T-helper 1 cell (primary cell): ENCODE results near the gene RBSN.

Experiments
- DNase-seq, 5 donors: peaks; one replicate each; pipeline ENCODE4 v3.0.0-alpha.2; 2012 to 2020

The RBSN gene

DNA sequence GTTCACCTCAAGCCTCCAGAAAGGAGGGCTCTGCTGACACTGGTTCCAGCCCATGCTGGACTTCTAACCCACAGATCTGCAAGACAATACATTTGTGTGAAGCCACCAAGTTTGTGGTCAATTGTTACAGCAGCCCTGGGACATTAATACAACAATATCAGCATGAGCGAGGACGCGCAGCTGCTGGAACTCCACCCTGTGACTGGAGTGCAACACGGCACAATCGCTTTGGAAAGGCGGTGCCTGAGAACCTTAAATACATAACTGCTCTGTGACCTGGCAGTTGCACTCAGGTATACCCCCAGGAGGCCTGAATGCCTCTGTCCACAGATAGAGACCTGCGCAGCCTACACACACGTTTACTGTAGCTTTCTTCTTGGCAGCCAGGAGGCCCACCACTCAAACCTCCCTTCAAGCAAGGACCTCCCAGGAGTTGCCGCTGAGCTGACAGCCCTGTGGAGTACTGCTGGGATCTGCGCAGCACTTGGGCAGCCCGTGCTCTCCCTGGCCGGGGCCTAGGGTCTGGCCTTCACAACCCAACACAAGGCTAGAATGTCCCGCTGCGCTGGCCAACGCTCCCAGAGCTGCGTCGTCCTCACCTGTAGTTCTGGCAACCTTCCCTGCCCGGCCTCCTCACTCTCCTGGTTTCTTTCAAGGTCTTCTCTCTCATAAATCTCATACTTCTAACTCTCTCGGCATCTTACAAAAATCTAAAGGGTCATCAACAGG is 42.1 kb downstream of the RBSN start:
- DNase-seq, result no peak

GRCh38 chr3:15055019-15055557 is 43.9 kb downstream of the RBSN start:
- DNase-seq, result peak in 1 of 5 donors; percentile 73

DNA sequence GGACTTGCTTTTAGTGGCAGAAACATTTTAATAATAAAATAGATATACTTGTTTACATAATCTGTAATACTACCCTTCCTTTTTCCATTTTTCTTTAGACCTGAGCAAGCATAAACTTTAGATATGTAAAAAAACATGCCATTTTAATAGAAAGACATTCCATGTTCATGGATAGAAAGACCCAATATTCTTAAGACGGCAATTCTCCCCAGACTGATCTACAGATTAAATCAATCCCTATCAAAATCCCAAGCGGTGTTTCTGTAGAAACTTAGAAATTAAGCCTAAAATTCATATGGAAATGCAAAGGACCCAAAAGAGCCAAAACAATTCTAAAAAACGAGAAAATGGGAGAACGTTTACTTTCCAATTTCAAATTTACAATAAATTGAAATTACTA is 45.4 kb downstream of the RBSN start:
- no peak for DNase-seq

GRCh38 chr3:15052335-15053242 is 46.4 kb downstream of the RBSN start:
- DNase-seq, result no peak

- peak in 2 of 5 donors; percentile 18 to 37 for DNase-seq
These were observed 47.4 kb downstream of the RBSN start for GRCh38 chr3:15051531-15051930.

GRCh38 chr3:15050405-15051092 is 48.4 kb downstream of the RBSN start:
- no peak for DNase-seq

GRCh38 chr3:15049584-15049983 is 49.4 kb downstream of the RBSN start:
- no peak for DNase-seq

DNA sequence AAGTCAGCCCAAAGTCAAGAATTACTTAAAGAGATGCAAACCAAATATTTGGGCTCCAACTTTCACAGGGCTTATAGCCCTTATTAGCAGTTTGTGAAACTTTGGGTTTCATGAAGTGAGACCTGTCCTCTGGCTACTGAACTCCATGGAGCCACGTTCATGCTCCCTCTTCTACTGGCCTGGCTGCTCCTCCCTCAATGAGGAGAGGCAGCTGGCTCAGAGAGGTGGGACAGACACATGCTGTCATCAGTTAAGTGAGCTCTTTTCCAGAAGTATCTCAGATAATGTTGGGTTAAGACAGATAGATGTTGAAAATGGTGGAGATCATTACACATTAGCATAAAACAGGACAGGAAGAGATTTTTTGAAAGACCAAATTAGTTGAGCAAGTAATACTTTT is 53.3 kb downstream of the RBSN start:
- no peak for DNase-seq

DNA sequence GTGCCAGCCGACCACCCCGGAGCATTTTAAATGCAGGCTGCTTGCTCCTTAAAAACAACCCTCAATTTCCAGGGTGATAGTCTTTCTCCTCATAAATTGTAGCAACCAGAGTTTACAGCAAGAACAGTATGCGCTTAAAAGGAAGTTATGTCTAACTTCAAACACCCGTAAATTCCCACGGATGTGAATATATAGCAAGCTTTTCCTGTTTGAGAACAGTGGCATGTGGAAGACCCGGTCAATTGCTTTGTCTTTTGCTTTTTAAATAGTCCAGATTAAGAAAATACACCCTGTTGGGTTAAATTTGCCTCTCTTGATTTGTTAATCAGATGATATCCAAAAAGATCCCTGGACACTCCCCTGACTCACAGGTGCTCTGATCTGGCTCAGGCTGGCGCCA is 54.6 kb downstream of the RBSN start:
- no peak for DNase-seq

GRCh38 chr3:15043408-15044171 is 55.4 kb downstream of the RBSN start:
- no peak for DNase-seq

GRCh38 chr3:15042936-15043335 is 56.0 kb downstream of the RBSN start:
- DNase-seq, result no peak

DNA sequence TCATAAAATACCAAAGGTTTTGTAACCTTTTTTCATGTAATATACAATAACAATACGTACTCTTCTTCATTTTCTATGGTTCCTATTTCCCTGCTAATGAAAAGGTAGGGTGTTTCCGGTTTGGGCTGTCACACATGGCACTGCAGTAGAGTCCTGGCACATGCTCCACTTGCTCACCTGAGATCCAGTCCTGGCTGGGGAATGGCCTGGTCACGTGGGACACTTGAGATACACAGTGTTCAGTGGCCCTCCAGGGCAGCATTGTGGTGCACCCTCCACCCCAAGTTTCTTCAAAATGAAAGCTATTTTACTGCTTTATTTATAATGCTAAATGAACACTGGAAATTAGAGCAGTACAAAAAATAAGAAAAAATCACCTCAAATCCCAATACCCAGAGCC is 57.0 kb downstream of the RBSN start:
- DNase-seq, result no peak

GRCh38 chr3:15040844-15041243 is 58.1 kb downstream of the RBSN start:
- DNase-seq, result no peak

DNA sequence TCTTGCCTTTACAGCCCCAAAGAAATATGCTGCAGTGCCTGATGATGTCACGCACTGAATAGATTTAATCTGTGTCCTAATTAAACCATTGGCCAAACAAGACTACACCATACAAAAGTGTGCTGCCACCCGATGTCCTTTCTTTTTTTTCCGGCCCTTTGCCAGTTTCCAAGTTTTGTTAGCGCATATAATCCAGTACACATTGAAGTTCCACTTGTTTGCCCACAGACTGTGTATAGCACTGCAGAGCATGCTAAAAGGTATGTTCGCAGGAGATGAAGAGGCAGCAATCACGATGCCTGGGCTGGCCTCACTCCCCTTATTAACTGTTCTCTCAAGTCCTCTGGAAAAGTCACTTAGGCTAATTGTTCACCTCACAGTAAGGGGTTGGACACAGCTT is 60.6 kb downstream of the RBSN start:
- DNase-seq, result no peak

- DNase-seq, result no peak
These were observed 65.8 kb downstream of the RBSN start for GRCh38 chr3:15033103-15033502.

DNA sequence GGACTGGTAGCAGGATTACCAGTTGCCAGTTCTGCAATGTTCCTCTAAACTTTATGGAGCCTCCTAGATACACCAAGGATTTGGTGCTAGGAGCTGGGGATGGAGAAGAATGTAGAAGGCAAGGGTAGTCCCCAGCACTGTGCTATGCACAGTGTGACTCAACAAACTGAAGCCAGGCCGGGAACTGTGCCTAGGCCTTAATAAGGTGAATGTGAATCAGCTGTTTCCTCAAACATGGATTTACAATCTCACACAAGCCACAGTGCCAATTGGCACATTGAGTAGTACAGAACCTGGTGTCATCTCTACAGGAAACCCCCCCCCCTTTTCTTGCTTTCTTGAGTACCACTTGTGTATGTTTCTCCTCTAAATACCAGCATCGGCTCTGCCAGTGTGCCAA is 66.3 kb downstream of the RBSN start:
- no peak for DNase-seq

DNA sequence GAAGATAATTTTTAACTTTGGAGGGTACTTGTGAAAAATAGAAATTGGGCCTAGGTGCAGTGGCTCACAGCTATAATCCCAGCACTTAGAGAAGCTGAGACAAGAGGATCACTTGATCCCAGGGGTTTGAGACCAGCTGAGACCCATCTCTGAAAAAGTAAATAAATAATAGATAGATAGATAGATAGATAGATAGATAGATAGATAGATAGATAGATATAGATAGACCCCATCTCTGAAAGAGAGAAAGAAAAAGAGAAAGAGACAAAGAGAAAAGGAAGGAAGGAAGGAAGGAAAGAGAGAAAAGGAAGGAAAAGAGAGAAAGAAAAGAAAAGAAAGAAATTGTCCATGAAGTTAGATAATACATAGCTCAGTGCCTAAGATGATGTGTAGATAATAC is 69.3 kb downstream of the RBSN start:
- DNase-seq, result no peak

- no peak for DNase-seq
These were observed 75.2 kb downstream of the RBSN start for GRCh38 chr3:15023719-15024118.

GRCh38 chr3:15023249-15023648 is 75.7 kb downstream of the RBSN start:
- no peak for DNase-seq
